HFF-Myc (cell line): ENCODE measurements around the gene LAMA5.

ENCODE experiments used
- DNase-seq: peaks from one replicate; pipeline ENCODE4 v3.0.0-alpha.2; 2011; ENCODE audit warnings: low read depth; ENCODE audit errors: extremely low read depth
- H3K4me3 ChIP-seq: replicated peaks from 2 replicates; pipeline ENCODE4 v1.5.1; 2011; ENCODE audit warnings: low read depth, mild to moderate bottlenecking, control low read depth, low read length
- CTCF ChIP-seq: IDR thresholded peaks from 2 replicates; pipeline ENCODE4 v1.5.1; 2012; ENCODE audit warnings: mild to moderate bottlenecking, low read depth, low read length, control low read depth; ENCODE audit errors: missing control alignments

The LAMA5 gene

GRCh38 chr20:62354811-62355341 is 12.2 kb downstream of the LAMA5 start:
- no peak overlapping the region for H3K4me3 ChIP-seq
- TF ChIP-seq CTCF: no peak
- DNase-seq: no peak

GRCh38 chr20:62354031-62354808 is 12.9 kb downstream of the LAMA5 start:
- no peak overlapping the region for H3K4me3 ChIP-seq
- DNase-seq: no peak
- TF ChIP-seq CTCF: no peak

- no peak for TF ChIP-seq CTCF
- DNase-seq: no peak
- no peak overlapping the region for H3K4me3 ChIP-seq
Observed at GRCh38 chr20:62353289-62354030, 13.7 kb downstream of the LAMA5 start.

DNA sequence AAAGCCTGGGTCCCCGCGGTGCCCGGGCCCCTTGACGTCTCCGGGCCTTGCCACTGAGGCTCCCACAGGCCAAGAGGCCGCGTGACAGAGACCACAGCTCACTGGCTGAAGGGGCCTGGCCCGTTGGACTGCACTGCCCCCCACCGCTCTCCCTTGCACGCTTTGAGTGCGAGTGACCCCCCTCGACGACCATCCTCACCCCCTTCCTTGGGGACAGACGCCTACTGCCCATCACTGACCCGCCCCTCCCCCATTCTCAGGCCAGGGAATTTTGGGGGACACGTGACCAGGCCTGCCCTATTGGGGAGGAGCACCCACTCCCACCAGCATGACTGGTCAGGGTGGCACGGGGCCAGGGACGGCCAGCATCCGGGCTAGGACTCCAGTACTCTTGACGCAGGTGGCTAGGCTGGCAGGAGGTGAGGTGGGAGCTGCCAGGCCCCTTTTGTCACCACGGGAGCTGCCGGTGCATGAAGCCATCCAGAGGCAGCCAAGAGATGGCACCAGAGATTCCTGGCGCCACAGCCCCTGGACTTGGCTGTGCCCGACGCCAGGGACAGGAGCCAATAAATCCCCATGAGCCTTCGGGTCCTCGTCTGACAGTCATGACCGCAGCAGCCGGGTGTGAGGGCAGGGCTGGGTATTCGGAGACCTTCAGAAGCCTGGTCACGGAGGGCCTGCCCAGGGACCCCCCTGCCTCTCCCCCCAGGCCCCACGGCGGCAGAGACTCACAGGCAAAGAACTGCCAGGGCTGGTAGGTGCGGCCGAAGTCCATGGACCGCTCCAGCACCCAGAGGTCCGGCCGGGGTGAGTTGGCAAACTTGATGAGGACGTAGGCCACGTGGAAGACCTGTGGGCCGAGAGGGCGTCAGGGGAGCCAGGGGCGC is 14.5 kb downstream of the LAMA5 start:
- no peak for TF ChIP-seq CTCF
- H3K4me3 ChIP-seq: no peak overlapping the region
- DNase-seq: no peak

- TF ChIP-seq CTCF: no peak
- no peak for DNase-seq
- no peak overlapping the region for H3K4me3 ChIP-seq
Observed at GRCh38 chr20:62351469-62352401, 15.4 kb downstream of the LAMA5 start.
